ENCODE measurements around the gene LTB. TPM values are rescaled to one million over a fixed set of nuclear protein-coding genes. Genes with fewer than 3 reads are reported as not detected.

Gene LTB
- polyA plus RNA-seq, 1 donor from 2014 or later, result not detected

DNA sequence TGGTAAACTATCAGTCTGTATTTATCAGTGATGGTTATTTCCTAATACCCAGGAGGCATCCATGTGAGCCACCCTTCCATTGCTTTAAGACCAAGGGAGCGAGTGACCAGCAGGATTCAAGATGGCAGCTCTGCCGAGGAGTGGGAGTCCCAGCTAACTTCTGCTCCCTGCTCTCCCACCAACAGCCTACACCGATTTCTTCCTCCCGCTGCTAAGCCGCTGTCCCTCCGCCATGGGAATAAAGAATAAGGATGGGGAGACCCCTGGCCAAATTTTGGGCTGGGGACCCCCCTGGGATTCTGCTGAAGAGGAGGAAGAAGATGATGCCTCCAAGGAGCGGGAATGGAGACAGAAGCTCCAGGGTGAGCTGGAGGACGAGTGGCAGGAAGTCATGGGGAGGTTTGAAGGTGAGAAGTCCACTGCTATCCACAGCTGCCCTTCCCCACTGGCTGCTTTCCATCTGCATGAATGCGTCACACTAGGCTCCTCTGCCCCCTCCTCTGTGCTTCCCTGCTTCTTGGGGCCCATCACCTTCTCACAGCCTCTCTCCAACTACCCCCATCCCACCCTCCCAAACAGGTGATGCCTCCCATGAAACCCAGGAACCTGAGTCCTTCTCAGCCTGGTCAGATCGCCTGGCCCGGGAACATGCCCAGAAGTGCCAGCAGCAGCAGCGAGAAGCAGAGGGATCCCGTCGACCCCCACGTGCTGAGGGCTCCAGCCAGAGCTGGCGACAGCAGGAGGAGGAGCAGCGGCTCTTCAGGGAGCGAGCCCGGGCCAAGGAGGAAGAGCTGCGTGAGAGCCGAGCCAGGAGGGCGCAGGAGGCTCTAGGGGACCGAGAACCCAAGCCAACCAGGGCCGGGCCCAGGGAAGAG, 24.5 kb downstream of the LTB start:
- H3K36me3 ChIP-seq (ENCODE audit: insufficient read depth, low read length), result no peaks in the 10 kb centered on the region
- no peak for TF ChIP-seq EP300 (conservative IDR thresholded peaks at IDR 0.05; ENCODE audit: poor library complexity, severe bottlenecking)
- TF ChIP-seq, protein P1, sequence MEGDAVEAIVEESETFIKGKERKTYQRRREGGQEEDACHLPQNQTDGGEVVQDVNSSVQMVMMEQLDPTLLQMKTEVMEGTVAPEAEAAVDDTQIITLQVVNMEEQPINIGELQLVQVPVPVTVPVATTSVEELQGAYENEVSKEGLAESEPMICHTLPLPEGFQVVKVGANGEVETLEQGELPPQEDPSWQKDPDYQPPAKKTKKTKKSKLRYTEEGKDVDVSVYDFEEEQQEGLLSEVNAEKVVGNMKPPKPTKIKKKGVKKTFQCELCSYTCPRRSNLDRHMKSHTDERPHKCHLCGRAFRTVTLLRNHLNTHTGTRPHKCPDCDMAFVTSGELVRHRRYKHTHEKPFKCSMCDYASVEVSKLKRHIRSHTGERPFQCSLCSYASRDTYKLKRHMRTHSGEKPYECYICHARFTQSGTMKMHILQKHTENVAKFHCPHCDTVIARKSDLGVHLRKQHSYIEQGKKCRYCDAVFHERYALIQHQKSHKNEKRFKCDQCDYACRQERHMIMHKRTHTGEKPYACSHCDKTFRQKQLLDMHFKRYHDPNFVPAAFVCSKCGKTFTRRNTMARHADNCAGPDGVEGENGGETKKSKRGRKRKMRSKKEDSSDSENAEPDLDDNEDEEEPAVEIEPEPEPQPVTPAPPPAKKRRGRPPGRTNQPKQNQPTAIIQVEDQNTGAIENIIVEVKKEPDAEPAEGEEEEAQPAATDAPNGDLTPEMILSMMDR (IDR thresholded peaks at IDR 0.05; ENCODE audit: poor library complexity, severe bottlenecking), result no peak
- no peak for TF ChIP-seq SMC3 (conservative IDR thresholded peaks at IDR 0.05; ENCODE audit: poor library complexity)
- TF ChIP-seq RAD21 (conservative IDR thresholded peaks at IDR 0.05), result no peak
- TF ChIP-seq EZH2 (IDR thresholded peaks at IDR 0.05; ENCODE audit: borderline replicate concordance, insufficient read depth, low read length, poor library complexity, severe bottlenecking), result no peak
- TF ChIP-seq, protein P2, sequence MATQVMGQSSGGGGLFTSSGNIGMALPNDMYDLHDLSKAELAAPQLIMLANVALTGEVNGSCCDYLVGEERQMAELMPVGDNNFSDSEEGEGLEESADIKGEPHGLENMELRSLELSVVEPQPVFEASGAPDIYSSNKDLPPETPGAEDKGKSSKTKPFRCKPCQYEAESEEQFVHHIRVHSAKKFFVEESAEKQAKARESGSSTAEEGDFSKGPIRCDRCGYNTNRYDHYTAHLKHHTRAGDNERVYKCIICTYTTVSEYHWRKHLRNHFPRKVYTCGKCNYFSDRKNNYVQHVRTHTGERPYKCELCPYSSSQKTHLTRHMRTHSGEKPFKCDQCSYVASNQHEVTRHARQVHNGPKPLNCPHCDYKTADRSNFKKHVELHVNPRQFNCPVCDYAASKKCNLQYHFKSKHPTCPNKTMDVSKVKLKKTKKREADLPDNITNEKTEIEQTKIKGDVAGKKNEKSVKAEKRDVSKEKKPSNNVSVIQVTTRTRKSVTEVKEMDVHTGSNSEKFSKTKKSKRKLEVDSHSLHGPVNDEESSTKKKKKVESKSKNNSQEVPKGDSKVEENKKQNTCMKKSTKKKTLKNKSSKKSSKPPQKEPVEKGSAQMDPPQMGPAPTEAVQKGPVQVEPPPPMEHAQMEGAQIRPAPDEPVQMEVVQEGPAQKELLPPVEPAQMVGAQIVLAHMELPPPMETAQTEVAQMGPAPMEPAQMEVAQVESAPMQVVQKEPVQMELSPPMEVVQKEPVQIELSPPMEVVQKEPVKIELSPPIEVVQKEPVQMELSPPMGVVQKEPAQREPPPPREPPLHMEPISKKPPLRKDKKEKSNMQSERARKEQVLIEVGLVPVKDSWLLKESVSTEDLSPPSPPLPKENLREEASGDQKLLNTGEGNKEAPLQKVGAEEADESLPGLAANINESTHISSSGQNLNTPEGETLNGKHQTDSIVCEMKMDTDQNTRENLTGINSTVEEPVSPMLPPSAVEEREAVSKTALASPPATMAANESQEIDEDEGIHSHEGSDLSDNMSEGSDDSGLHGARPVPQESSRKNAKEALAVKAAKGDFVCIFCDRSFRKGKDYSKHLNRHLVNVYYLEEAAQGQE (IDR thresholded peaks at IDR 0.05; ENCODE audit: borderline replicate concordance), result no peak
- no peak overlapping the region for H3K27ac ChIP-seq (ENCODE audit: low read length)
- no peaks in the 10 kb centered on the region for H4K20me1 ChIP-seq (ENCODE audit: insufficient read depth)
- peaks cover 11% of the 10 kb centered on the region for H3K79me2 ChIP-seq (replicated peaks; ENCODE audit: insufficient read depth, low read length)
- no peak overlapping the region for H3K4me3 ChIP-seq (ENCODE audit: low read length)
- no peaks in the 10 kb centered on the region for H3K9me2 ChIP-seq (ENCODE audit: insufficient read depth, low read length)
- no peak overlapping the region for H3K4me2 ChIP-seq (ENCODE audit: low read length)
- H3K27me3 ChIP-seq (ENCODE audit: insufficient read depth, low read depth, low read length), result no peaks in the 10 kb centered on the region
- no peak overlapping the region for H3K9ac ChIP-seq (ENCODE audit: low read length)
- no peaks in the 10 kb centered on the region for H3F3A ChIP-seq (ENCODE audit: insufficient read depth, low read length, poor library complexity, severe bottlenecking)
- H2AFZ ChIP-seq (ENCODE audit: low read depth, low read length), result no peak overlapping the region
- H3K9me3 ChIP-seq (ENCODE audit: low read length), result no peaks in the 10 kb centered on the region

DNA sequence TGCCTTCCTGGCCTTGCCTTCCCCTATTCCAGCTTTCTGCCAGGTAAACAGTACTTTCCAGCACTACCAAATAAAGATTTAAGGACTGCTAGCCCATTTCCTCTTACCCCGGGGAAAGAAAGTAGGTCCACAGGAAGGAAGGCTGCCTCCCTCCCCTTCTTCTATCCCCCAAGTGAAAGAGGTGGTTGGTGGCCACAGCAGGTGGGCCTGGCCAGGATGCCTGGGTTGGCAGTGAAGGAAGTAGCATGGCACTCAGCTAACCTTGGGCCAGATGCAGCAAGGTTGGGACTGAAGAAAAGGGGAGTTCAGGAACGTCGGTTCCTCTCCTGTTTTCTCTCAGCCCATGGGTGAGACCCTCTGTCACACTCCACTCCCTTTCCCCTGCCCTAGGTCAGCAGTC, 25.9 kb downstream of the LTB start:
- H3K9ac ChIP-seq (ENCODE audit: low read length), result no peak overlapping the region
- H4K20me1 ChIP-seq (ENCODE audit: insufficient read depth), result no peaks in the 10 kb centered on the region
- TF ChIP-seq POLR2AphosphoS5 (IDR thresholded peaks at IDR 0.05) (no peak), EZH2 (IDR thresholded peaks at IDR 0.05; ENCODE audit: borderline replicate concordance, insufficient read depth, low read length, poor library complexity, severe bottlenecking) (no peak), EP300 (conservative IDR thresholded peaks at IDR 0.05; ENCODE audit: poor library complexity, severe bottlenecking) (no peak), RAD21 (conservative IDR thresholded peaks at IDR 0.05) (no peak), TAF1 (IDR thresholded peaks at IDR 0.05; ENCODE audit: low read depth) (no peak), MXI1 (conservative IDR thresholded peaks at IDR 0.05; ENCODE audit: poor library complexity, severe bottlenecking) (no peak), SMC3 (conservative IDR thresholded peaks at IDR 0.05; ENCODE audit: poor library complexity) (no peak)
- TF ChIP-seq, protein P1 (IDR thresholded peaks at IDR 0.05; ENCODE audit: poor library complexity, severe bottlenecking), result no peak
- TF ChIP-seq, protein P2 (IDR thresholded peaks at IDR 0.05; ENCODE audit: borderline replicate concordance), result no peak
- H3K9me3 ChIP-seq (ENCODE audit: low read length), result no peaks in the 10 kb centered on the region
- no peaks in the 10 kb centered on the region for H3K9me2 ChIP-seq (ENCODE audit: insufficient read depth, low read length)
- peaks cover 11% of the 10 kb centered on the region for H3K79me2 ChIP-seq (replicated peaks; ENCODE audit: insufficient read depth, low read length)
- no peaks in the 10 kb centered on the region for H3F3A ChIP-seq (ENCODE audit: insufficient read depth, low read length, poor library complexity, severe bottlenecking)
- H3K27me3 ChIP-seq (ENCODE audit: insufficient read depth, low read depth, low read length), result no peaks in the 10 kb centered on the region
- no peak overlapping the region for H2AFZ ChIP-seq (ENCODE audit: low read depth, low read length)
- no peaks in the 10 kb centered on the region for H3K36me3 ChIP-seq (ENCODE audit: insufficient read depth, low read length)
- H3K4me2 ChIP-seq (ENCODE audit: low read length), result no peak overlapping the region
- H3K27ac ChIP-seq (ENCODE audit: low read length), result no peak overlapping the region
- no peak overlapping the region for H3K4me3 ChIP-seq (ENCODE audit: low read length)
